Mononuclear cell (primary cell): ENCODE data around the gene LYPD5. TPM values are rescaled to one million over a fixed set of nuclear protein-coding genes. Genes with fewer than 3 reads are reported as not detected.

ENCODE experiments used
- H3K27me3 ChIP-seq: 2 replicates; pipeline ENCODE4 v1.6.0; 2011; ENCODE audit warnings: low read length, control low read depth; ENCODE audit not compliant: insufficient read depth
- H3K4me1 ChIP-seq: 2 replicates; pipeline ENCODE4 v1.5.1; 2011; ENCODE audit warnings: mild to moderate bottlenecking, low read length, control low read depth; ENCODE audit not compliant: insufficient read depth
- H3K4me3 ChIP-seq: 2 replicates; pipeline ENCODE4 v1.5.1; 2011; ENCODE audit warnings: mild to moderate bottlenecking, low read length, moderate library complexity
- H3K9me3 ChIP-seq: 2 replicates; pipeline ENCODE4 v1.5.1; 2011; ENCODE audit warnings: low read depth, mild to moderate bottlenecking, control low read depth, low read length
- total RNA-seq: library from RNA; depleted of rRNA; stranded (reverse); fragments of >200 nt; gene quantifications from one replicate; pipeline ENCODE4 v1.2.3, GENCODE V29; 2012

Gene LYPD5
- total RNA-seq, 1 donor: not detected

- no peaks in the 10 kb centered on the region for H3K27me3 ChIP-seq
- H3K9me3 ChIP-seq: no peaks in the 10 kb centered on the region
- H3K4me1 ChIP-seq: peaks cover 31% of the 10 kb centered on the region
- H3K4me3 ChIP-seq: no peak overlapping the region
Measured at GRCh38 chr19:43786665-43787064, 15.6 kb downstream of the LYPD5 start.

- H3K4me3 ChIP-seq: no peak overlapping the region
- peaks cover 43% of the 10 kb centered on the region for H3K4me1 ChIP-seq
- H3K9me3 ChIP-seq: no peaks in the 10 kb centered on the region
- no peaks in the 10 kb centered on the region for H3K27me3 ChIP-seq
Measured at GRCh38 chr19:43784981-43785808, 17.1 kb downstream of the LYPD5 start.

DNA sequence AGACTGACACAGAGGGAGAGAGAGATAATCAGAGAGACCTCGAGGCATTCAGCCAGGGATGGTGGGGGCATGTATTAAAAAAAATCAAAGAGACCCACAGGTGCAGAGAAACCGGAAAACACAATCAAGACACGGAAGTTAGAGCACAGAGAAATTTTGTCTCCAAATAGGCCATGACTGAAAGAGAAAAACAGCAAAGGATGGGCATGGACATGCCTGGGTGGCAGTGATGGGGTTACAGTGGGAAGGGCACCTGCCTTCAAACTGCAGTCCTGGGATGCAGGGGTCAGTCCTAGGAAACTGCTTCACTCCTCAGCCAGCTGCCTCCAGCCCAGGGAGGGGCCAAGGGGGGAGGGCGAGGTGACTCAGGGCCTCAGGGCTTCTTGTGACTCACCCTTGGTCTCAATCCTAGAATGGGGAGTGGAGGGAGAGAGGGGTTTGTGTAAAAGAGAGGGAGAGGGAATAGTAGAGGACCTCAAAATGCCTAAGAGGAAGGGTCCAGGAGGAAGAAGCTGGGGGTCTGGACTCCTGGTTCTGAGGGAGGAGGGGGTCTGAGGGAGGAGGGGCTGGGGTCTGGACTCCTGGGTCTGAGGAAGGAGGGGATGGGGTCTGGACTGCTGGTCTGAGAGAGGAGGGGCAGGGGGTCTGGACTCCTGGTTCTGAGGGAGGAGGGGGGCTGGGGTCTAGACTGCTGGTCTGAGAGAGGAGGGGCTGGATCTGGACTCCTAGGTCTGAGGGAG lies 17.8 kb downstream of the LYPD5 start:
- H3K4me1 ChIP-seq: peaks cover 50% of the 10 kb centered on the region
- no peak overlapping the region for H3K4me3 ChIP-seq
- no peaks in the 10 kb centered on the region for H3K27me3 ChIP-seq
- no peaks in the 10 kb centered on the region for H3K9me3 ChIP-seq

- Histone ChIP-seq H3K9me3 (no peaks in the 10 kb centered on the region), H3K4me1 (peaks cover 58% of the 10 kb centered on the region), H3K4me3 (no peak overlapping the region)
Measured at GRCh38 chr19:43783636-43784035, 18.6 kb downstream of the LYPD5 start.

DNA sequence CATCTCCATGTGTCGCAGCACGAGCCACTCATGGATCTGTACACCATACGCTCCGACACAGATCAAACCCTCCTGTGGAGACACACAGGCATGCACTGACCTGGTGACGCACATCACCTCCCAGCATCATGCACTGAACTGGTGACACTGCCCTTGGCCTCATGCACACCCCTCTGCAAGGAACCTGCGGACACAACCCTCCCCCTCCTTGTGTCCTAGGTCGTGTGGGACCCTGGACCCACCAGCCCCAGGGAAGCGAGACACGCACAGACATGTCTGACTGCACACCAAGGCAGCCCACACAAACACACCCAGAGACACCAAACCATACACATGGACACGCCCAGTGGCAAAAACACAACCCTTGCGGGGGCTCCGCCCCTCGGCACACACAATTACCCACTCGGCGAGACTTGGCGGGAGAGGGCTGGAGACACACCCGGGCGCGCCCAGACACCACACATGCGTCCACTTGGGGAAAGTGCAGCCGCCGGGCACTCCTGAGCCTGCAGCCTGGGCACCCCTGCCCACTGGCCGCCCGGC lies 19.5 kb downstream of the LYPD5 start:
- Histone ChIP-seq H3K4me3 (no peak overlapping the region), H3K27me3 (no peaks in the 10 kb centered on the region), H3K4me1 (peaks cover 67% of the 10 kb centered on the region), H3K9me3 (no peaks in the 10 kb centered on the region)

More at GRCh38 chr19:43783636-43784035, 18.6 kb downstream of the LYPD5 start:
- H3K27me3 ChIP-seq: no peaks in the 10 kb centered on the region

- no peak overlapping the region for H3K4me3 ChIP-seq
- H3K9me3 ChIP-seq: no peaks in the 10 kb centered on the region
- H3K27me3 ChIP-seq: no peaks in the 10 kb centered on the region
- H3K4me1 ChIP-seq: peaks cover 72% of the 10 kb centered on the region
Measured at GRCh38 chr19:43782311-43782660, 20.0 kb downstream of the LYPD5 start.

GRCh38 chr19:43781630-43782310 lies 20.5 kb downstream of the LYPD5 start:
- no peaks in the 10 kb centered on the region for H3K9me3 ChIP-seq
- no peak overlapping the region for H3K4me3 ChIP-seq
- H3K4me1 ChIP-seq: peaks cover 77% of the 10 kb centered on the region
- H3K27me3 ChIP-seq: no peaks in the 10 kb centered on the region

DNA sequence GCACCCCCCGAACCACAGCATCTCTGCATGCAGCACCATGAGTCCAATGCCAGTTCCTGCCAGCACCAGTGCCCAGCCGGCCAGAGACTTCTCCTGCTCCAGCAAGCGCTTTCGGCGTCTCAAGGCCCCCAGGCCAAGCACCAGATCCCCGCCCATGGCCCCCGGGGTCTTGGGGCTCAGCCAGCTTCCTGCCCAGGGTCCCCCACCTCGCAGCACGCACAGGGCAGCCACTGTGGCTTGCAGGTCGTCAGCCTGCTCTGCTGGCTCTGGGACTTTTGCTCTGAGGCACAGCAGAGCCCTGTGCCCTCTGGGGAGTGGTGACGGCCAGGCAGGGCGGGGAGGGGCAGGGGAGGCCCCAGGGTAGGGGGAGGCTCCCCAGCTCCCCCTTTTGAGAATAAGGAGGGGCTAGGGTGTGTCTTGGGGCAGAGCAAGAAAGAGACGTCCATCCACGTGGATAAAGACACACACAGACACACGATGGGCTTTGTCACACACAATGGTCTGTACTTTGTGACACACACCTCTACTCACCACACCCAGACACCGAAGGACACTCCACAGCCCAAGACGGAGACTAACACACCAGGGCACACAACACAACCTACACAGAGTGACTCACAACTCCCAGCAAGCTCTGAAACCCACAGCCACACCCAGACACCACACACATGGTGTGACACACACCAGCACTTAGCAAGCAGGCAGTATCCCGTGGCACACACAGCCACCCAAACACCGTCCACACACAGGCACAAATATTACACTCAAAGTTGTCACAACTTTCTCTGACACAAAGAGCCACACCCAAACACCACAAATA lies 21.3 kb downstream of the LYPD5 start, which contains the start of gene KCNN4:
Gene KCNN4 (minus strand): TSS at position 268 of the 820 bp plus-strand sequence. CDS start 112 bp downstream, at position 156.
- Histone ChIP-seq H3K4me1 (peaks cover 85% of the 10 kb centered on the region), H3K27me3 (no peaks in the 10 kb centered on the region), H3K9me3 (no peaks in the 10 kb centered on the region), H3K4me3 (peak within 1 kb of the TSS; percentile 42)

- Histone ChIP-seq H3K9me3 (no peaks in the 10 kb centered on the region), H3K27me3 (no peaks in the 10 kb centered on the region), H3K4me1 (peaks cover 91% of the 10 kb centered on the region), H3K4me3 (peak overlapping the region; percentile 42)
Measured at GRCh38 chr19:43779820-43780219, 22.4 kb downstream of the LYPD5 start.

GRCh38 chr19:43779147-43779819 lies 23.0 kb downstream of the LYPD5 start:
- Histone ChIP-seq H3K27me3 (no peaks in the 10 kb centered on the region), H3K9me3 (no peaks in the 10 kb centered on the region), H3K4me1 (peaks cover 91% of the 10 kb centered on the region), H3K4me3 (peak overlapping the region; percentile 42)

- Histone ChIP-seq H3K4me1 (peaks cover 87% of the 10 kb centered on the region), H3K27me3 (no peaks in the 10 kb centered on the region), H3K9me3 (no peaks in the 10 kb centered on the region), H3K4me3 (peak overlapping the region; percentile 42)
Measured at GRCh38 chr19:43778651-43779050, 23.6 kb downstream of the LYPD5 start.

DNA sequence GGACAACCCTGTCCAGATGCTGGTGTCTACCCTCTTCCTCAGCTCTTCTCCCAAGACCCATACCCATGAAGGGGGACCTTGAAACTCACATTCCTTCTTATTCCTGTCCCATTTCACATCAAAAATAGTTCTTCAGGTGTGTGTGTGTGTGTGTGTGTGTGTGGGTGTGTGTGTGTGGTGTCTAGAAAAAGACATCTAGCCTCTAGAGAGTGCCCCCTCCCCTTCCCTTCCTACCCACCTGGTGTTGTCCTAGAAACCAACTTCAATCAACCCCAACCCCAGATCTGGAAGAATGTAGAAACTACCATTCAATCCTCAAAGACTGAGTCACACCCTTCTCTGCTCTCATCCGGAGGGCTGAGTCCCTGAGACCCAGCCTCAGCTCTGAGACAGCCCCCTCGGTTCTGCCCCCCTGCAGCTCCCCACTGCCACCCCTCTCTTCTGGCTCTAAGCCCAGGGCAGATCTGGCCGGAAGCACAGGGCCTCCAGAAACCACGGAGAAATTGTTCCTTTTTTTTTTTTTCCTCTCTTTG lies 25.0 kb downstream of the LYPD5 start:
- Histone ChIP-seq H3K4me1 (peaks cover 77% of the 10 kb centered on the region), H3K4me3 (no peak overlapping the region), H3K9me3 (no peaks in the 10 kb centered on the region), H3K27me3 (no peaks in the 10 kb centered on the region)

DNA sequence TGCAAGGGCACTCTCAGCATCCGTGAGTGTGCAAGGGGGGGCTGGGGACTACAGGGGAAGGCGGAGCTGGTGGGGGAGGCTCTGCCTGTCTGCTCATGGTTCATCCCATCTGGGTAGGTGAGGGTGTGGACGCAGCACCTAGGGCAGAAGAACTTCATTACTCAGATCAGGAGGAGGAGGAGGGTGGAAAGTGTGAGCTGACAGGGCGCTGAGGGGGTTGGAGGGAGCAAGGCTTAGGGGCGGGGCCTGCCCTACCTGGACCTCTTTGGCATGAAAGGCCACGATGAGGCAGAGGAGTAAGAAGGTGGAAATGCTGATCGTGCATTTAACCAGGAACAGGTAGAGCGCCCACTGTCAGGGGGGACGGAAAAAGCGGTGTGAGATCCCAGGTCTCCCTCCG lies 26.0 kb downstream of the LYPD5 start:
- H3K27me3 ChIP-seq: no peaks in the 10 kb centered on the region
- peaks cover 69% of the 10 kb centered on the region for H3K4me1 ChIP-seq
- H3K9me3 ChIP-seq: no peaks in the 10 kb centered on the region
- H3K4me3 ChIP-seq: no peak overlapping the region
